HG02588 (cell line): ENCODE data around the gene GINS1.

Experiments
- ATAC-seq: cut with Tn5 transposase; IDR thresholded peaks from one replicate; pipeline ENCODE4 v1.9.1; 2021; ENCODE audit warnings: mild to moderate bottlenecking, moderate library complexity; ENCODE audit not compliant: unreplicated experiment

GINS1 gene

DNA sequence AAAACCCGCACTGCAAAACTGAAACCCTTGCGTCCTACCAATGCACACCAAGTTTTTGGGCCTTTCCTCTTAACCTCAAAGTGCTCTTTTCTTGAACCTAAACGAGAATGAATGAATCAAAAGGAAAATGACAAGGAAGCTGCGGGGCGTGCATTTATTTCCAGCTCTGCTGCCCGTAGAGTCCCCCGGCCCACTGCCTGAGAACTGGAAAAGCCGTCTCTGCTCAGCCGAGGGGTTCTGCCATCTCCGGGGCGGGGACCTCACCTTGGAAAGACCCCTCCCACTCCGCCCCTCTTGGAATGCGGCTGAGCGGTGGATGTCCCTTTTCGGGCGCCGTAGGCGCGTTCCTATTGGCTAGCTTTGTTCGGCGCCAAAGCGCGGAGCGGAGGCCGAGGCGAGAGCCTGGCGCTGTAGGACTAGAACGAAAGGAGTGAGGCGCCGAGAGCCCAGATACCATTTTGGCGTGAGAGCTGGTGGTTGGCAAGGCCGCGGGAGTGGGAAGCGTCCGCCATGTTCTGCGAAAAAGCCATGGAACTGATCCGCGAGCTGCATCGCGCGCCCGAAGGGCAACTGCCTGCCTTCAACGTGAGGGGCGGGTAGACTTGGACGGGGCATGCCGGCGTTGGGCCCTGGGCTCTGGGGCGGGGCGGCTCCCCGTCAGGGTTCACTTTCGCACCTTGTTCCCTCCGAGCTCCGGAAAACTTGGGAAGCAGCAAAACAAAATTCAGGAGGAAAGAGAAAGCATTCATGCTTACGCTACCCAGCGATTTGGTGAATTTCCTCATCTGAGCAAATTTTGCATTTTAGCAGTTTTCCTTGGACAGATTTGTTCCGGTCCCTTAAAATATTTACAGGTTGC is at the start of gene GINS1:
Gene GINS1, plus strand, starts transcription at position 363 of the 859 bp plus-strand sequence. Its CDS starts 148 bp downstream, at position 511.
- ATAC-seq: peak; percentile 85

- no peak for ATAC-seq
Observed at GRCh38 chr20:25360631-25361286, 46.7 kb upstream of the GINS1 start.

GRCh38 chr20:25361287-25361683 is 46.2 kb upstream of the GINS1 start:
- no peak for ATAC-seq

- ATAC-seq: no peak
Observed at GRCh38 chr20:25364180-25364788, 43.2 kb upstream of the GINS1 start.

GRCh38 chr20:25364879-25365699 is 42.4 kb upstream of the GINS1 start:
- ATAC-seq: no peak

DNA sequence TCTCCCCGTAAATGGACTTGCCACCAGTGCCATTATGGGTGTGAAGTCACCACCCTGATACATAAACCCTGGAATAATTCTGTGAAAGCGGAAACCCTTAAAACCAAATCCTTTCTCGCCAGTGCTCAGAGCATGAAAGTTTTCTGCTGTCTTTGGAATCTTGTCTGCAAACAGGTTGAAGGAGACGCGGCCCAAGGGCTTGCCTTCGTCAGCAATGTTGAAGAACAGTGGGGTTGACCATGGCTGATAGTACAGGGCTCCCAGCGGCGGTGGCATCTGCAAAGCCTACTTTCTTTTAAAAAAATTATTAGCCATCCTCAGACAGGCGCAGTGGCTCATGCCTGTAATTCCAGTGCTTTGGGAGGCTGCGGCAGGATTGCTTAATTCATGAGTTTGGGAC is 38.9 kb upstream of the GINS1 start:
- ATAC-seq: no peak

DNA sequence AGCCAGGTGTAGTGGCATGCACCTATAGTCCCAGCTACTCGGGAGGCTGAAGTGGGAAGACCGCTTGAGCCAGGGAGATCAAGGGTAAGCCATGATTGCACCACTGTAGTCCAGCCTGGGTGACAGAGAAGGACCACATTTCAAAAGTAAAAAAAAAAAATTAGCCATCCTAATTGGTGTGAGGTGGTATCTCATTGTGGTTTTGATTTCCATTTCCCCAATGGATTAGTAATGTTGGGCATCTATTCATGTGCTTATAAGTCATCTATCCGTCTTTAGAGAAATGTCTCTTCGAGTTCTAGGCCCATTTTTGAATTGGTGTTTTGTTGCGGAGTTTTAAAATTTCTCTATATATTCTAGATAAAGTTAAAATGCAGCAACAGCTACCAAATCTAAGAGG is 38.5 kb upstream of the GINS1 start:
- no peak for ATAC-seq

DNA sequence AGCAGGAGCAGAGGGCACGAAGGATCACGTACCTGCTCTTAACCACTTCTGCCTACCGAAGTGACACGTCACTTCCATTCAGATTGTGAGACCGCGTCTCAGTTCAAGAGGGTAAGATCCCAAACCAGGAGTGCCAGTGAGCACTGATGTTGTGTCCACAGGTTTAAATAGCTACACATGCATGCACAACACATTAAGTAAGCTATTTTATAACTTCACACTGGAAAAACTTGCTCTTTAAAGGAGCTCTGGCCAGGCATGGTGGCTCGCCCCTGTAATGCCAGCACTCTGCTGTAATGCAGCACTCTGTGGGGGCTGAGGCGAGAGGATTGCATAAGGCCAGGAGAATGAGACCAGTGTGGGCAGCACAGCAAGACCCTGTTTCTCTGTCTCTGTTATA is 37.9 kb upstream of the GINS1 start:
- ATAC-seq: no peak

DNA sequence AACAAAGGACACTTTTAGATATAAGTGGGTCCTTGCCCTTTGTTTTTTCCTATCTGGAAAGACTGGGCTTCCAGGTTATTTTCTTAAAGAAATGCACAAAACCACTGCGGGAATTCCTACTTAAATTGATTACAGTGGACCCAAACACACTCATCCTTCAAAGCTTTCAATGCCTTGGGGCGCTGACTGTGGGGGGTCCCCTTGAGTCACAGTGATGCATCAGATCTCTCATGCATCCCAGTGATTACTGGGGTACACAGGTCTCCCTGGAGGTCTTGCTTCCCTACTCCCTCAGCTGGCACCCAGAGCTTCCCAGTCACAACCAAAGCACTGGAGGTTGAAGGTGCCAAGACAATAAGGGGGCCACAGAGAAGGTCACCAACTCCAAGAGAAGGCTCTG is 37.5 kb upstream of the GINS1 start:
- no peak for ATAC-seq

GRCh38 chr20:25372584-25373336 is 34.7 kb upstream of the GINS1 start:
- no peak for ATAC-seq

DNA sequence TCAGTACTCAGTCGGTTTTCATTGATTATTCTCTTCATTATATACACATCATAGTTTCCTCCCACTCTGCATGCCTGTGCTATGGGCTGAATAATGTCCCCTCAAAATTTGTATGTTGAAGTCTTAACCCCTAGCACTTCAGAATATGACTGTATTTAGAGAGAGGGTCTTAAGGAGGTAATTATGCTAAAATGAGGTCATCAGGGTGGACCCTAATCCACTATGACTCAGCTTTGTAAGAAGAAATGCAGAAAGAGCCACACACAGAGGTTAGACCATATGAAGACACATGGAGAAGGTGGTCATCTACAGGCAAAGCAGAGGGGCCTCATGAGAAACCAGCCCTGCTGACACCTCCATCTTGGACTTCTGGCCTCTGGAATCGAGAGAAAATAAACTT is 32.6 kb upstream of the GINS1 start:
- ATAC-seq: no peak

DNA sequence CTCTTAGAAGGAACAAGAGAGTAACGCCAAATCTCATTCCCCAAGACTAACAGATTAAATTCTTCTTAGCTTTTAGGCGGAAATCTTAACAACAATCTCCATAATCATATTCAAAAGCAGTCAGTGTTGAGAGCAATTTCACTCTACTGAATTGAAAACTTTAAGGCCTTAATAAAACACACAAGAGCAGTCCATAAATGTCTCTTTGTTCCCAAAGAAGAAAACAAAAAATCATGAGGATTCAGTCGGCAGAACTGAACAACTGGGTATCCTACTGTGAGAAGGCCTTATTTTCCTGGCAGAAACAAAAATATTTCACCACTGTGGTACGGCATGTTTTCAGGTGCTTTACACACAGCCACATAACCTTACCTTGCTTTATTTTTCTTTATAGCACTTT is 31.2 kb upstream of the GINS1 start:
- ATAC-seq: no peak

- no peak for ATAC-seq
Observed at GRCh38 chr20:25376886-25377285, 30.6 kb upstream of the GINS1 start.

DNA sequence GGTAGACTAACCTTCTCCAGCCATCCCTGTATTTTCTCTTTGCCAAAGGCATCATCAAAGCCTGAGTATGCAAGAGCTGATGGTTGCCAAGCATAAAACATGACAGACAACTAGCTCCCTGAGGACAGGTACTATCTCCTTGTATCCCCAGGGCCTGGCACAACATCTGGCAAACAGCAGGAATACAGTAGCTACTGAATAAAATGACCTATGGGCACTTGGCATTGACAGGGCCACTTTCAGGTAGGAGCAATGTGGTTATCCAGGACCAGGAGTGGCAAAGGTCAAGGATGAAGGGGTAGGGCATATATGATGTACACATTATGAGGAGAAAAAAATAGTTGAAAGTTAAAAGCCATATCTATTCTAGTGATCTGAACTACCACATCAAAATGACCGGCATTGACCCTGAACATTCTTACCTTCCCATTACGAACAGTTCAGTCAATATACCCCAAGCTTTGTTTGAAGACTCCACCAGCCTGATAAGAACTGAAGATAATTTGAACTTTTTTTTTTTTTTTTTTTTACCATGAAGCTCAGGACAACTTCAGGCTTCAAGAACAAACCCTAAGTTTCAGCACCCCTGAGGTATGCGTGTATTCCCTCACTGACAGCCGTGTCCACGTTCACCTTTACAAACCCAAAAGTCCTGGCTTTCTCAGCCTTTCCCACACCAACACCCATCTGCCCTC is 29.1 kb upstream of the GINS1 start:
- ATAC-seq: no peak

DNA sequence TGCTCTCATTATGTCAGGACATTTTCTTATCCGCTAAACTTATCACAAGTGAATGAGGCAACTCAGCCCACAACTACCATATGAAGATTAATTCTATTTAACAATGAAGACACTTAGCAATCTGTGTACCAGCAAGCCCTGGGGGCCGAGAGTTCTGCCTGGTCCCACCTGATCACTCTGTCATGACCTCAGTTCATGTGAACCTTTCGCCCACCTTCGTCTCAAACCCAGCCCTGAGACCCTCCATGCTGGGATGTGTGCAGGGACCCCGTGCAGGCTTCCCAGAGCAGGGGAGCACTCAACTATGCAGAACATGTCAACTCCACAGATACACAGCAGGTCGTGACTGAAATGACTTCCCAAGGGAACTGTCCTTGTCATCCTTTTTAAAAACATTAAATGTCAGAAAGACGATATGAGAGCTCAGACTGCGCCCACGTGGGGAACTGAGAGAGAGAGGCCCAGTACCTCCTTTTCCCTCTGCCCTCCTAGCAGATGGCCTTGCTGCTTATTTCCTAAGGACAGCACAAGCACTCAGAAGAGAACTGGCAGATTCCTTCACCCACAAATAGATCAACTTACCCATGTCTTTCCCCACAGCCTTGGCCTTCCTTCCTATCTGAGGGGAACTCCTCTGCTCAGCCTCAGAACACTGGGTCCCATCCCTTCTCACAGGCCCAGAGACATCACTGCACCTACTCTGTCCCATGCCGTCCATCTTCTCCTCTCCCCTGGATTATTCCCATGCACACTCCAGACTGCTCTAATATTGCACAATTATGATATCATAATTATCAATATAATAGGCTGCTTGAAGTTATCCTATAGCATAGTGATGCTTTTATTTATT is 28.4 kb upstream of the GINS1 start:
- no peak for ATAC-seq

DNA sequence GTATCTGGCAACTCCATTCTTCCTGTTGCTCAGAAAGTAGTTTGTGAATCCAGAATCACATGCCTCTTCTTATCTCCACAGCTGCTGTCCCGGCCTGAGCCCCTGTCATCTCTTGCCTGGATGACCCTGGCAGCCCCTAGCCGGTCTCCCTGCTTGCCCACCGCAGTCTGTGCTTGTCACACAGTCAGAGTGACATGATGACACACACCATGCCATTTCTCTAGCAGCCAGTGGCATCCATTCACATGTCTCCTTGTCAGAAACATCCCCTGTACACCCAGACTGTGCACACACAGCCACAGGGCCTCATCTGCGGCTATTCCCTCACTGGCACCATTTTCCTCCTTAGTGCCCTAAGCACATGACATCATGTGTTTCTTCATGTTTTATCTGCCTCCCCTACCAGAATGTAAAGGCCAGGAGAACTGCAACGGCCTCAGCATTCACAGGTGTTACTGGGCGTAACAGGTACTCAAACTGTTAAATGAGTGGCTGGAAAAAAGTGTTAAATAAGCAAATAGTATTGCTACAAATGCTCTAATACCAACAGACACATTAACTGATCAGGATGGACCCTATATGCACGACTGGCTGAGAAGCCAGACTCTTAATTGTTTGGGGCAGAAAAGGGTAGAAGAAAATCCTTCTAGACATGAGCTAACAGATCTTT is 26.4 kb upstream of the GINS1 start:
- ATAC-seq: no peak

GRCh38 chr20:25382704-25383370 is 24.6 kb upstream of the GINS1 start:
- no peak for ATAC-seq

DNA sequence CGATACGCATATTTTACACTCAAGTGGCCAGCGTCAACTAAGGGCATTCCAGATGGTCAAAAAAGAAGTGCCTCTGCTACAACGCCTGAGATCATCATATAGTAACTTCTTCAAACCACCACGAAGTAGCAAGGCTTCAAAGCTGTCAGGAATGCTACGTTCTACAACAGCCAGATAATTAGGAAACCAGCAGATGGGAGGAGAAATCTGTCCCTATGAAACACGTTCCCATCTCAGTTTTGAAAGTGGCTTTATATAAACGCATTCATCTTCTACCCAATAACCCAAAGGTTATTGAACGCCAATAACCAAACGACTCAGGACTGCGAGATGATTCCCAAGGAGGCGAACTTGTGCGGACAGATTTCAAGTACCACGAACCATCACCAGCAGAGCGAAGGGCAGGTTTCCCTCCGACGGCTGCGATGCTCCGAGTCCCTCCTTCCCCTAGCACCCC is 18.0 kb upstream of the GINS1 start:
- no peak for ATAC-seq
